GM12891 (cell line): ENCODE measurements around the gene HS3ST4.

Source experiments
- DNase-seq: peaks from one replicate; pipeline ENCODE4 v3.0.0; 2011; ENCODE audit warnings: low spot score; ENCODE audit not compliant: insufficient read length
- FAIRE-seq: peaks from 2 replicates; lab custom pipeline; 2011; peaks lifted over from hg19 to GRCh38; lab: Jason Lieb, UNC
- PAX5 ChIP-seq: IDR thresholded peaks from 2 replicates; pipeline ENCODE4 v1.6.1; 2011; ENCODE audit warnings: low read length, moderate library complexity, mild to moderate bottlenecking; ENCODE audit not compliant: insufficient read depth, severe bottlenecking
- POLR2A ChIP-seq: IDR thresholded peaks from 2 replicates; pipeline ENCODE4 v1.6.1; 2011; ENCODE audit warnings: low read depth, low read length, control low read depth
- POLR2AphosphoS5 ChIP-seq: IDR thresholded peaks from 2 replicates; pipeline ENCODE4 v1.6.1; 2011; ENCODE audit warnings: low read depth, low read length, control low read depth
- POU2F2 ChIP-seq: IDR thresholded peaks from 2 replicates; pipeline ENCODE4 v1.6.1; 2011; ENCODE audit warnings: low read depth, mild to moderate bottlenecking, control low read depth, low read length, moderate library complexity
- SPI1 ChIP-seq: IDR thresholded peaks from 2 replicates; pipeline ENCODE4 v1.6.1; 2011; ENCODE audit warnings: low read depth, low read length, control low read depth
- TAF1 ChIP-seq: IDR thresholded peaks from 2 replicates; pipeline ENCODE4 v1.6.1; 2011; ENCODE audit warnings: low read depth, low read length, control low read depth

The HS3ST4 gene

GRCh38 chr16:25729188-25729915 is 37.6 kb downstream of the HS3ST4 start:
- no peak for FAIRE-seq
- TF ChIP-seq SPI1: no peak
- TF ChIP-seq POLR2AphosphoS5: no peak
- TF ChIP-seq POU2F2: no peak
- no peak for TF ChIP-seq POLR2A
- TF ChIP-seq TAF1: no peak
- TF ChIP-seq PAX5: no peak
- no peak for DNase-seq

- FAIRE-seq (no peak), DNase-seq (no peak)
- TF ChIP-seq POLR2AphosphoS5 (no peak), POLR2A (no peak), TAF1 (no peak), PAX5 (no peak), POU2F2 (no peak), SPI1 (no peak)
Observed at GRCh38 chr16:25730396-25730795, 38.6 kb downstream of the HS3ST4 start.

DNA sequence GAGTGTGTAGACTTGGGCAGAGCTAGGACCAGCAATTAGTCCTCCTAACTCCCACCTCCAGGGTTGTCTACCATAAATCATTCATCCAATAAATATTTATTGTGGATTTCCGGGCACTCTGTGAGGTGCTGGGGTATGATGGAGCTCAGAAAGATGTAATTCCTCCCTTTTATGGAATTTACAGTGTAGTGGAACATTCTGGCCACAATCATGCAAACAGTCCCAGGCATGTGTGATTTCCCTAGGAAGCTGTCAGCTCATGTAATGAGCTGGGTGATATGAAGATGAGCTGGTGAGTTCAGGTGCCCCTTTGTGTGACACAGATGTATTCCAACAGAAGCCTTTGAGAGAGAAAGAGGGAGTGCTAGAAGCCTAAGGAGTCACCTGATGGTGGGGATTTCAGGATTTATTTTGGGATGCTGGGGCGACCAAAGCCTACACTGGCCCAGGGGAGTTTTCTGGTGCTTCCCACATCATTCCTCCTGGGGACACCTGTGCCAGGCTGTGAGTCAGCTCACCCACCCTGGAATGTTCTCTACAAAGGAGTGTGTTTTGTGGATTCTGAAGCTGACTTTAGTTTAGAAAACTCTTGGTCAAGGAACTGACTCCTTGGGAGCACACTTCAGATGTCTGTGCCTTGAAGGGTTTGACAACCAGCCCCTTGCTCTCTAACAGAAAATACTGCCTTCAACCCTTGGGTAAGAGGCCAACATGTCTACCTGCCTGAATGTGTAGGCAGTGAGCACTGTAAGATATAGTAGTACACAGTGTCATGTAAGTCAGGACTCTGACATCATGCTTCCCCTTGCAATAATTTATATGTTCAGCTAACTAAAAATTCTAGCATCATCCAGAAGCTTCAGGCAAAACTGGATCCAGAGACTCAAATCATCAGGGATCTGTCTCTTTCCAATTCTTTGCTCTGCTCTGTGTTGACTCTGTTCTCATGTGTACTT is 42.9 kb downstream of the HS3ST4 start:
- DNase-seq: no peak
- TF ChIP-seq SPI1 (no peak), POU2F2 (no peak)
- FAIRE-seq: no peak

- FAIRE-seq: no peak
- no peak for DNase-seq
- TF ChIP-seq TAF1 (no peak), POLR2AphosphoS5 (no peak)
Observed at GRCh38 chr16:25735645-25736044, 43.9 kb downstream of the HS3ST4 start.

GRCh38 chr16:25747160-25747758 is 55.5 kb downstream of the HS3ST4 start:
- DNase-seq (no peak), FAIRE-seq (no peak)

GRCh38 chr16:25748092-25748654 is 56.4 kb downstream of the HS3ST4 start:
- FAIRE-seq (no peak), DNase-seq (no peak)
- TF ChIP-seq SPI1 (no peak), PAX5 (no peak), POU2F2 (no peak), POLR2A (no peak), POLR2AphosphoS5 (no peak), TAF1 (no peak)

More at GRCh38 chr16:25747160-25747758, 55.5 kb downstream of the HS3ST4 start:
- no peak for TF ChIP-seq TAF1
- TF ChIP-seq POLR2AphosphoS5: no peak
- TF ChIP-seq PAX5: no peak
- no peak for TF ChIP-seq POLR2A
- TF ChIP-seq POU2F2: no peak
- no peak for TF ChIP-seq SPI1

- FAIRE-seq: no peak
- DNase-seq: no peak
- TF ChIP-seq TAF1 (no peak), SPI1 (no peak), POLR2A (no peak)
Observed at GRCh38 chr16:25750488-25751216, 58.9 kb downstream of the HS3ST4 start.

- DNase-seq (no peak), FAIRE-seq (no peak)
- no peak for TF ChIP-seq POLR2A
- no peak for TF ChIP-seq POU2F2
- no peak for TF ChIP-seq TAF1
- no peak for TF ChIP-seq POLR2AphosphoS5
Observed at GRCh38 chr16:25751230-25751835, 59.6 kb downstream of the HS3ST4 start.

DNA sequence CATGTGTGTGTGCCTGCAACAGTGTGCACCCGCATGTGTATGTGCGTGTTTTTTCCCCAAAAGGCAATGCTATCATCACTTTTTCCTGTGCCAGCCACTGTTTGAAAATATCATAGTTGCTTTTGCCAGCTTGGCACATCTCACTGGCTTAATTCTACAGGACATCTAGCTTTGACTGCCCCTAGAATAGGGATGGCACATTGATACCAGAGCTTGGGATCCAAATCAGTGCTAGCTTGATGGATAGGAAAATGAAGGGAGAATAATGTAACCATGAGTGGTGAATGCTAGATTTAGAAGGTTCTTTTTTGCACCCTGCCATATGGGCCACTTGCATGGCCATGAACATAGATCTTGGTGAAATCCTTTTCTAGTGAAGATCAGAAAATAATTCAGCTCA is 72.7 kb downstream of the HS3ST4 start:
- FAIRE-seq: no peak
- TF ChIP-seq PAX5 (no peak), SPI1 (no peak), POU2F2 (no peak), POLR2A (no peak), TAF1 (no peak), POLR2AphosphoS5 (no peak)
- DNase-seq: no peak
